Lung (tissue), 12 donors: ENCODE results near the gene ESYT3. TPM values are rescaled to one million over a fixed set of nuclear protein-coding genes. Genes with fewer than 3 reads are reported as not detected.

Source experiments
- ATAC-seq: fragments of 200-7000 bp; cut with Tn5 transposase; one replicate; pipeline ENCODE4 v1.9.1; 2020; ENCODE audit warnings: moderate number of reproducible peaks; ENCODE audit not compliant: insufficient read depth, low FRiP score
- DNase-seq, 3 donors: peaks; one replicate each; pipeline ENCODE4 v3.0.0-alpha.2; 2013 to 2017
- H3K27ac ChIP-seq, 2 donors: one replicate each; pipeline ENCODE4 v1.5.1; 2013; ENCODE audit warnings: mild to moderate bottlenecking in 2 of 2, moderate library complexity in 2 of 2, control low read depth in 1 of 2, inconsistent platforms in 1 of 2, low read depth in 1 of 2, low read length in 1 of 2
- H3K27me3 ChIP-seq, 3 donors: one replicate each; pipeline ENCODE4 v1.5.1; 2013; ENCODE audit warnings: low read length in 2 of 3; ENCODE audit not compliant: control insufficient read depth in 3 of 3, insufficient read depth in 3 of 3
- H3K36me3 ChIP-seq, 4 donors: one replicate each; pipeline ENCODE4 v1.5.1; 2013; ENCODE audit warnings: low read length in 4 of 4, mild to moderate bottlenecking in 1 of 4, moderate library complexity in 1 of 4; ENCODE audit not compliant: control insufficient read depth in 4 of 4, insufficient read depth in 4 of 4
- H3K4me1 ChIP-seq, 5 donors: one replicate each; pipeline ENCODE4 v1.5.1; 2013; ENCODE audit warnings: low read length in 5 of 5, mild to moderate bottlenecking in 2 of 5, moderate library complexity in 1 of 5; ENCODE audit not compliant: control insufficient read depth in 5 of 5, insufficient read depth in 5 of 5
- H3K4me3 ChIP-seq: one replicate; pipeline ENCODE4 v1.5.1; 2013; ENCODE audit warnings: mild to moderate bottlenecking, control low read depth, moderate library complexity
- H3K9ac ChIP-seq, 2 donors: one replicate each; pipeline ENCODE4 v1.5.1; 2013; ENCODE audit warnings: low read length in 2 of 2, control low read depth in 1 of 2; ENCODE audit not compliant: insufficient read depth in 1 of 2
- H3K9me3 ChIP-seq, 4 donors: one replicate each; pipeline ENCODE4 v1.5.1; 2013; ENCODE audit warnings: low read length in 3 of 4, mild to moderate bottlenecking in 1 of 4, moderate library complexity in 1 of 4; ENCODE audit not compliant: control insufficient read depth in 4 of 4, insufficient read depth in 3 of 4
- WGBS, 2 donors: extraction: QIAGEN DNeasy Blood & Tissue Kit; methylation state at CpG; one replicate each; pipeline ENCODE4 v1.1.7; 2013; 5-methylcytosine and 5-hydroxymethylcytosine counted together
- polyA plus RNA-seq, 2 donors: library from polyadenylated mRNA; stranded (reverse); fragments of 200-250 nt; gene quantifications; one replicate each; pipeline ENCODE4 v1.2.1, GENCODE V29; 2013
- total RNA-seq, 2 donors: library from RNA; depleted of rRNA in 1 of 2; stranded (reverse); fragments of >200 nt in 1 of 2; gene quantifications; one replicate each; pipeline ENCODE4 v1.2.1, GENCODE V29; 2014 to 2021
- TF ChIP-seq, protein P1 (sequence below): IDR thresholded peaks from 2 replicates; pipeline ENCODE4 v1.5.1; 2012; ENCODE audit warnings: mild to moderate bottlenecking; ENCODE audit errors: control extremely low read depth, extremely low read depth
- donor health status: control.
- donor health status: control.
- donor health status: Bipolar disorder and iron deficiency.
- donor health status: healthy.
- donor health status: DM: yes; HTN: yes; CAD: no.

The ESYT3 gene
- total and polyA plus RNA-seq, 4 donors = 5.7 to 71.0 (median 27.0) TPM

DNA sequence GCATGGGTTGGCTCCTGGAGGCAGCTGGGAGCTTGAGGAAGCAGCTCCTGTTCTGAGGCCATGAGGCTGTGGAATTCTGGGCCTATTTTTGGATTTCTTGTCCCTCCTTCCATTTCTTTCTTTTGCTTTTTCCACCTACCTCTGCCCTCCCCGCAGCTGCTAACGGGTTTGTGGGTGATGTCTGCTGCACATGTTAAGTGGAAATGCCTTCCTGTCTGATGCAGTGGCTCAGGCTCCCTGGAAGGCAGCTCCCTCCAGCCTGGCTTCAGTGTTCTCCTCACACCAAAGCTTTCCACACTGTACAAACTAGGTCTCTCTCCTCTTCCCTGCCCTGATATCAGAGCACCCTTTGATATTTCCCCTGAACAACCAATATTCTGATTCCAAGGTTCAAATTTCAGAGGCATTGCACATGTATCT is 33.8 kb upstream of the ESYT3 start:
- H3K27ac ChIP-seq = peak overlapping the region in 1 of 2 donors; percentile 72
- H3K27me3 ChIP-seq = no peaks in the 10 kb centered on the region
- H3K9me3 ChIP-seq = peaks cover 0 to 1% (median 0%) of the 10 kb centered on the region in 4 donors
- TF ChIP-seq, protein P1, sequence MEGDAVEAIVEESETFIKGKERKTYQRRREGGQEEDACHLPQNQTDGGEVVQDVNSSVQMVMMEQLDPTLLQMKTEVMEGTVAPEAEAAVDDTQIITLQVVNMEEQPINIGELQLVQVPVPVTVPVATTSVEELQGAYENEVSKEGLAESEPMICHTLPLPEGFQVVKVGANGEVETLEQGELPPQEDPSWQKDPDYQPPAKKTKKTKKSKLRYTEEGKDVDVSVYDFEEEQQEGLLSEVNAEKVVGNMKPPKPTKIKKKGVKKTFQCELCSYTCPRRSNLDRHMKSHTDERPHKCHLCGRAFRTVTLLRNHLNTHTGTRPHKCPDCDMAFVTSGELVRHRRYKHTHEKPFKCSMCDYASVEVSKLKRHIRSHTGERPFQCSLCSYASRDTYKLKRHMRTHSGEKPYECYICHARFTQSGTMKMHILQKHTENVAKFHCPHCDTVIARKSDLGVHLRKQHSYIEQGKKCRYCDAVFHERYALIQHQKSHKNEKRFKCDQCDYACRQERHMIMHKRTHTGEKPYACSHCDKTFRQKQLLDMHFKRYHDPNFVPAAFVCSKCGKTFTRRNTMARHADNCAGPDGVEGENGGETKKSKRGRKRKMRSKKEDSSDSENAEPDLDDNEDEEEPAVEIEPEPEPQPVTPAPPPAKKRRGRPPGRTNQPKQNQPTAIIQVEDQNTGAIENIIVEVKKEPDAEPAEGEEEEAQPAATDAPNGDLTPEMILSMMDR = no peak
- peaks cover 0 to 4% (median 0%) of the 10 kb centered on the region in 5 donors for H3K4me1 ChIP-seq
- ATAC-seq (no peak), DNase-seq (no peak)
- WGBS, 2 donors = 66 to 89% methylated on average over 2 of the region's 2 CpGs
- peaks cover 0 to 21% (median 5%) of the 10 kb centered on the region in 4 donors for H3K36me3 ChIP-seq
- H3K9ac ChIP-seq = no peak overlapping the region
- no peak overlapping the region for H3K4me3 ChIP-seq

DNA sequence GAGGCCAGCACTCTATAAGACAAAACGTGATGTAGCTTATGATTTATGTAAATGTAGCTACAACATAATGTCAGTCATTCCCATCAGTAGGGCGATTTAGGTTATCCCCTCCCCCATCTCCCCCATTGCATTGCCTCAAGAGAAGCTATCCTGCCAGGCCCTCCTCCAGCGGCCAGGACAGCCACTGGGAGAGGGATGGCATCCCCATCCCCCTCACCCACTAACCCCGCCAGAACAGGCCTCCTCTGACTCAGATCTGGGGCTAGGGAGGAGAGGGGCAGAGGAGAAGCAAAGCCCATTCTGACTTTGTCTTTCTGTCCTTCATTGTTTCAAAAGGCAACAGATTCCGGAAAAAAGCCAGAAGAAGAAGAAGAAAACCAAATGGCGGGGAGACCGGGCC is 32.6 kb upstream of the ESYT3 start:
- H3K27me3 ChIP-seq = no peaks in the 10 kb centered on the region
- H3K9ac ChIP-seq = no peak overlapping the region
- H3K36me3 ChIP-seq = peaks cover 0 to 21% (median 5%) of the 10 kb centered on the region in 4 donors
- H3K4me3 ChIP-seq = no peak overlapping the region
- H3K27ac ChIP-seq = no peak overlapping the region
- H3K4me1 ChIP-seq = peaks cover 0 to 1% (median 0%) of the 10 kb centered on the region in 5 donors
- H3K9me3 ChIP-seq = peaks cover 0 to 2% (median 0%) of the 10 kb centered on the region in 4 donors
- no peak for DNase-seq
- no peak for ATAC-seq
- TF ChIP-seq, protein P1 = no peak
- 90 to 97% methylated on average over 7 of the region's 7 CpGs for WGBS, 2 donors

DNA sequence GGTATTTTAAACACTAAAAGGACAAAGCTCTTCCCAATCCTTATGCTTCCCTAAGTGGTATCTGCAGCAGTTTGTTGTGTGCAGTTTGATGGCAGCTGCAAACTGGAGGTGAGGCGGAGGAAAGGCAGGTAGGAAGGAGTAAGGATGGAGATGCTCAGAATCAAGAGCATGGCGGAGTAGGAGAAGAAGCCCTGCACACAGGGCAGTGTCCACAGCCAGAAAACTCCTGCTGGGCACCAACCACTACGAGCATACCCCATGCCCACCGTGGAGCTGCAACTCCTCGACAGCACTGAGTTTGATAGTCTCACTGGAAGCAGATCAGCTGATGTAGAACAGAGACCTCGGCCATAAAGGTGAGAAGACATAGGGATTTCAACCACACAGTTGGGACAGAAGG is 30.3 kb upstream of the ESYT3 start:
- Histone ChIP-seq H3K27ac (no peak overlapping the region), H3K27me3 (no peaks in the 10 kb centered on the region), H3K9ac (no peak overlapping the region), H3K4me3 (no peak overlapping the region), H3K36me3 (peaks cover 0 to 19% (median 5%) of the 10 kb centered on the region in 4 donors), H3K9me3 (peaks cover 0 to 2% (median 0%) of the 10 kb centered on the region in 4 donors), H3K4me1 (peaks cover 0 to 1% (median 0%) of the 10 kb centered on the region in 5 donors)
- ATAC-seq (no peak), DNase-seq (no peak)
- WGBS, 2 donors = 97 to 98% methylated on average over 6 of the region's 6 CpGs
- TF ChIP-seq, protein P1 = no peak

DNA sequence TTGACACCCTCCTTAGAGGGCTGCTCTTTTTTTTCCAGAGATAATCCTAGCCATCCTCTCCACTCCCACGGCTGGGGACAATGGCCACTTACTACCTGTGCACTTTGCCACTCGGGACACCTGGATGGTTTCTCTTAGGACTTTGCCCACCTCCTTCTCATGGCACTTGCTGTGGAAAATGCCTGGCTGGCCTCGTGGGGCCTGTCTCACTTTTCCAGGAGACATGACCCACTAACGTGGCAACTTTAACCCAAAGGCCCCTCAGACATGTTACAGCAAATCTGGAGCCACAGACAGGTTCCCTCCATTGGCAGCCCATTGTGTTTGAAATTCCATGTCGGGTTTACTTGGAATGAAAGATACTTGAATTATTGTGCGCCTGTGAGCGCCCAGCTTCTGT is 29.4 kb upstream of the ESYT3 start:
- 92 to 93% methylated on average over 7 of the region's 7 CpGs for WGBS, 2 donors
- TF ChIP-seq, protein P1 = no peak
- ATAC-seq = no peak
- Histone ChIP-seq H3K4me3 (no peak overlapping the region), H3K27me3 (no peaks in the 10 kb centered on the region), H3K4me1 (peaks cover 0 to 1% (median 0%) of the 10 kb centered on the region in 5 donors), H3K9ac (no peak overlapping the region), H3K27ac (no peak overlapping the region), H3K9me3 (peaks cover 0 to 2% (median 0%) of the 10 kb centered on the region in 4 donors), H3K36me3 (peaks cover 0 to 19% (median 5%) of the 10 kb centered on the region in 4 donors)
- no peak for DNase-seq
